Upper lobe of left lung (tissue), 4 donors: ENCODE results near the gene HSPA1L.

ENCODE experiments used
- CTCF ChIP-seq, 6 experiments: fragments of 450-650 bp in 4 of 6; fragments of 200-600 bp in 2 of 6; sonication (generic) in 2 of 6; IDR thresholded peaks; one replicate each; pipeline ENCODE4 v1.5.1; 2016 to 2019; ENCODE audit warnings: antibody characterized with exemption in 6 of 6
- POLR2AphosphoS5 ChIP-seq, 2 donors: sonication (generic); formaldehyde crosslinking; IDR thresholded peaks; one replicate each; pipeline ENCODE4 v1.5.1; 2017; ENCODE audit warnings: antibody characterized with exemption in 2 of 2

- TF ChIP-seq POLR2AphosphoS5 (IDR thresholded peaks at IDR 0.05) (no peak), CTCF (IDR thresholded peaks at IDR 0.05) (no peak)
Measured at GRCh38 chr6:31761343-31761742, 53.7 kb downstream of the HSPA1L start.
